K562 (cell line): ENCODE measurements around the gene S100A8. TPM values are rescaled to one million over a fixed set of nuclear protein-coding genes. Genes with fewer than 3 reads are reported as not detected.

ENCODE experiments used
- ARHGAP35 ChIP-seq: fragments of 450-650 bp; IDR thresholded peaks from 2 replicates; pipeline ENCODE4 v1.6.1; 2018; ENCODE audit not compliant: partially characterized antibody
- CBX3 ChIP-seq, 2 experiments: IDR thresholded peaks; 1 replicate in 1 of 2; 2 replicates in 1 of 2; pipeline ENCODE4 v1.6.1; 2012; ENCODE audit warnings: inconsistent platforms in 2 of 2, low read length in 2 of 2, borderline replicate concordance in 1 of 2, control low read depth in 1 of 2
- CTBP1 ChIP-seq: fragments of 450-650 bp; IDR thresholded peaks from 2 replicates; pipeline ENCODE4 v1.6.1; 2016; ENCODE audit warnings: borderline replicate concordance
- ETV5 ChIP-seq: sonication (generic); formaldehyde crosslinking; IDR thresholded peaks from 2 replicates; pipeline ENCODE4 v1.4.0; 2020; ENCODE audit warnings: low read depth, mild to moderate bottlenecking, missing genetic modification reagents
- FOXK1 ChIP-seq: sonication (generic); formaldehyde crosslinking; IDR thresholded peaks from 2 replicates; pipeline ENCODE4 v1.8.0; 2022; ENCODE audit warnings: missing genetic modification reagents, mild to moderate bottlenecking, borderline replicate concordance
- FUS ChIP-seq: fragments of 200-400 bp; formaldehyde crosslinking; optimal IDR thresholded peaks from 2 replicates; pipeline ENCODE3; 2017; ENCODE audit warnings: low read depth, low read length
- GABPB1 ChIP-seq: sonication (generic); formaldehyde crosslinking; IDR thresholded peaks from 2 replicates; pipeline ENCODE4 v1.8.0; 2022; ENCODE audit warnings: mild to moderate bottlenecking, missing genetic modification reagents
- HCFC1 ChIP-seq: IDR thresholded peaks from 2 replicates; pipeline ENCODE4 v1.6.1; 2012; ENCODE audit warnings: low read depth, low read length, improper control_type of control experiment
- HOMEZ ChIP-seq: fragments of 250-450 bp; sonication (Bioruptor Pico); IDR thresholded peaks from 2 replicates; pipeline ENCODE4 v1.4.0; 2020; ENCODE audit warnings: mild to moderate bottlenecking, moderate library complexity
- KLF6 ChIP-seq: fragments of 250-450 bp; sonication (Bioruptor Pico); IDR thresholded peaks from 2 replicates; pipeline ENCODE4 v1.4.0; 2020; ENCODE audit warnings: mild to moderate bottlenecking, moderate library complexity, borderline replicate concordance
- MYBL2 ChIP-seq, 2 experiments: fragments of 450-650 bp in 1 of 2; sonication (generic) in 1 of 2; formaldehyde crosslinking in 1 of 2; IDR thresholded peaks; 2 replicates each; pipeline versions ENCODE4 v1.6.1 to v1.8.1; 2017 to 2022; ENCODE audit warnings: borderline replicate concordance in 1 of 2, inconsistent platforms in 1 of 2, low read depth in 1 of 2, mild to moderate bottlenecking in 1 of 2, missing genetic modification reagents in 1 of 2, moderate library complexity in 1 of 2
- NR3C1 ChIP-seq: sonication (generic); formaldehyde crosslinking; IDR thresholded peaks from 2 replicates; pipeline ENCODE4 v1.8.1; 2022; ENCODE audit warnings: missing genetic modification reagents
- PBX2 ChIP-seq, 2 experiments: IDR thresholded peaks in 1 of 2; conservative IDR thresholded peaks in 1 of 2; 2 replicates each; pipeline ENCODE4 v1.6.1; 2016; ENCODE audit warnings: low read depth in 2 of 2, mild to moderate bottlenecking in 1 of 2, missing compliant biosample characterization in 1 of 2, missing genetic modification characterization in 1 of 2, moderate library complexity in 1 of 2
- PURB ChIP-seq: sonication (generic); formaldehyde crosslinking; IDR thresholded peaks from 2 replicates; pipeline ENCODE4 v1.9.0; 2021; ENCODE audit warnings: low read depth, mild to moderate bottlenecking, missing genetic modification reagents
- SIX5 ChIP-seq, 2 experiments: IDR thresholded peaks; 2 replicates each; pipeline ENCODE4 v1.6.1; 2011; ENCODE audit warnings: low read length in 2 of 2, borderline replicate concordance in 1 of 2, low read depth in 1 of 2, mild to moderate bottlenecking in 1 of 2, moderate library complexity in 1 of 2; ENCODE audit not compliant: insufficient read depth in 1 of 2
- SPI1 ChIP-seq: IDR thresholded peaks from 2 replicates; pipeline ENCODE4 v1.6.1; 2011; ENCODE audit warnings: low read depth, low read length, control low read depth, borderline replicate concordance
- SREBF2 ChIP-seq: sonication (generic); formaldehyde crosslinking; IDR thresholded peaks from 2 replicates; pipeline ENCODE4 v1.4.0; 2020; ENCODE audit warnings: mild to moderate bottlenecking, missing genetic modification reagents
- TEAD2 ChIP-seq: fragments of 450-650 bp; IDR thresholded peaks from 2 replicates; pipeline ENCODE4 v1.6.1; 2016; ENCODE audit warnings: missing genetic modification characterization, control low read depth, missing compliant biosample characterization
- polyA plus RNA-seq, 8 experiments: library from polyadenylated mRNA; depleted of rRNA in 4 of 8; stranded (reverse) in 5 of 8; unstranded in 3 of 8; fragments of >200 nt; fragmentation: Nextera tagmentation in 2 of 8; fragmentation: Illumina TruSeq in 1 of 8; extraction: Ambion mirVana in 2 of 8; extraction: Trizol in 1 of 8; gene quantifications; 2 replicates each; pipeline versions ENCODE4 v1.2.1 to v1.2.3, GENCODE V29; 2011 to 2014; ENCODE audit warnings: inconsistent platforms in 1 of 8, missing spikeins in 1 of 8
- total RNA-seq, 7 experiments: library from RNA; depleted of rRNA in 6 of 7; stranded (reverse); fragments of >200 nt in 6 of 7; fragmentation: Illumina TruSeq in 2 of 7; extraction: Trizol in 2 of 7; gene quantifications; 2 replicates each; pipeline versions ENCODE4 v1.2.1 to v1.2.3, GENCODE V29; 2011 to 2021; ENCODE audit warnings: low replicate concordance in 1 of 7
- TF ChIP-seq, protein P1 (sequence below): sonication (generic); formaldehyde crosslinking; IDR thresholded peaks from 2 replicates; pipeline ENCODE4 v1.8.0; 2022; ENCODE audit warnings: missing genetic modification reagents, mild to moderate bottlenecking, borderline replicate concordance
- TF ChIP-seq, protein P2 (sequence below), 2 experiments: IDR thresholded peaks; 2 replicates each; pipeline ENCODE4 v1.6.1; 2011; ENCODE audit warnings: borderline replicate concordance in 1 of 2, control low read depth in 1 of 2, low read depth in 1 of 2, low read length in 1 of 2, mild to moderate bottlenecking in 1 of 2, mixed read lengths in 1 of 2, moderate library complexity in 1 of 2; ENCODE audit not compliant: insufficient read depth in 1 of 2, insufficient read length in 1 of 2, poor library complexity in 1 of 2, severe bottlenecking in 1 of 2; ENCODE audit errors: extremely low read depth in 1 of 2

S100A8 gene
- total and polyA plus RNA-seq, 9 of the 15 experiments (the other 6 are each of a cell fraction or from before 2014, with no cell fraction given), result 0.15 to 0.60 TPM; not detected in 7

- no peak for TF ChIP-seq SIX5 (IDR thresholded peaks at IDR 0.05; ENCODE audit: borderline replicate concordance in 1 of 2, insufficient read depth in 1 of 2, low read depth in 1 of 2, low read length in 2 of 2)
- no peak for TF ChIP-seq FOXK1 (CRISPR knock-in tag)
- peak; percentile 41 for TF ChIP-seq ETV5 (CRISPR knock-in tag)
- no peak for TF ChIP-seq HOMEZ (CRISPR knock-in tag)
- no peak for TF ChIP-seq GABPB1 (CRISPR knock-in tag)
- TF ChIP-seq NR3C1 (CRISPR knock-in tag), result no peak
- no peak for TF ChIP-seq MYBL2 (IDR thresholded peaks at IDR 0.05; ENCODE audit: low read depth)
- TF ChIP-seq MYBL2 (CRISPR knock-in tag; IDR thresholded peaks at IDR 0.05; ENCODE audit: borderline replicate concordance), result no peak
- no peak for TF ChIP-seq SPI1
- TF ChIP-seq, protein P1, sequence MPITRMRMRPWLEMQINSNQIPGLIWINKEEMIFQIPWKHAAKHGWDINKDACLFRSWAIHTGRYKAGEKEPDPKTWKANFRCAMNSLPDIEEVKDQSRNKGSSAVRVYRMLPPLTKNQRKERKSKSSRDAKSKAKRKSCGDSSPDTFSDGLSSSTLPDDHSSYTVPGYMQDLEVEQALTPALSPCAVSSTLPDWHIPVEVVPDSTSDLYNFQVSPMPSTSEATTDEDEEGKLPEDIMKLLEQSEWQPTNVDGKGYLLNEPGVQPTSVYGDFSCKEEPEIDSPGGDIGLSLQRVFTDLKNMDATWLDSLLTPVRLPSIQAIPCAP (CRISPR knock-in tag), result no peak
- TF ChIP-seq HCFC1, result no peak
- no peak for TF ChIP-seq CBX3 (IDR thresholded peaks at IDR 0.05; ENCODE audit: borderline replicate concordance in 1 of 2, low read length in 2 of 2)
- TF ChIP-seq CTBP1, result peak; percentile 99
- TF ChIP-seq SREBF2 (CRISPR knock-in tag), result no peak
- TF ChIP-seq, protein P2, sequence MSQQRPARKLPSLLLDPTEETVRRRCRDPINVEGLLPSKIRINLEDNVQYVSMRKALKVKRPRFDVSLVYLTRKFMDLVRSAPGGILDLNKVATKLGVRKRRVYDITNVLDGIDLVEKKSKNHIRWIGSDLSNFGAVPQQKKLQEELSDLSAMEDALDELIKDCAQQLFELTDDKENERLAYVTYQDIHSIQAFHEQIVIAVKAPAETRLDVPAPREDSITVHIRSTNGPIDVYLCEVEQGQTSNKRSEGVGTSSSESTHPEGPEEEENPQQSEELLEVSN (IDR thresholded peaks at IDR 0.05; ENCODE audit: borderline replicate concordance in 1 of 2, extremely low read depth in 1 of 2, insufficient read depth in 1 of 2, insufficient read length in 1 of 2, low read depth in 1 of 2, low read length in 1 of 2, poor library complexity in 1 of 2, severe bottlenecking in 1 of 2), result no peak
- TF ChIP-seq PBX2 (CRISPR knock-in tag; IDR thresholded peaks at IDR 0.05; ENCODE audit: low read depth), result peak; percentile 37; the same call in 1 of the 2 replicates
- TF ChIP-seq PBX2 (tag; conservative IDR thresholded peaks at IDR 0.05; ENCODE audit: low read depth), result peak; percentile 90
- TF ChIP-seq TEAD2 (tag), result no peak
- TF ChIP-seq ARHGAP35, result no peak
- no peak for TF ChIP-seq KLF6
- TF ChIP-seq PURB (CRISPR knock-in tag), result no peak
- no peak for TF ChIP-seq FUS
These were observed 42.2 kb upstream of the S100A8 start (continued) for GRCh38 chr1:153432874-153433681.
